Measurements from ENCODE around the gene MAP2K2.
"Not testable (repeated sequence)": the region's sequence is repeated elsewhere in the genome, so short reads cannot be mapped to it uniquely, and the experiment has no call there.

DNA sequence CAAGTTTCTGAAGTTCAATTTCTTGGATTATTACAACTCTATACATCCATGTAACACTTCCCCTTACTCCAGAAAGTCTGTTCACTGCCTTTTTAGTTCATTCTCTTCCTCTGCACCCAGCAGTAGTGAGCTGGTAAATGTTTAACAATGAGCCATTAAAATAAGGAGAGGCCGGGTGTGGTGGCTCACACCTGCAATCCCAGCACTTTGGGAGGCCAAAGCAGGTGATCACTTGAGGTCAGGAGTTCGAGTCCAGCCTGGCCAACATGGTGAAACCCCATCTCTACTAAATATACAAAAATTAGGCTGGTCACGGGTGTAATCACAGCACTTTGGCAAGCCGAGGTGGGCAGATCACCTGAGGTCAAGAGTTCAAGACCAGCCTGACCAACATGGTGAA, 3.4 kb upstream of the MAP2K2 start:
- TF ChIP-seq, protein P1, sequence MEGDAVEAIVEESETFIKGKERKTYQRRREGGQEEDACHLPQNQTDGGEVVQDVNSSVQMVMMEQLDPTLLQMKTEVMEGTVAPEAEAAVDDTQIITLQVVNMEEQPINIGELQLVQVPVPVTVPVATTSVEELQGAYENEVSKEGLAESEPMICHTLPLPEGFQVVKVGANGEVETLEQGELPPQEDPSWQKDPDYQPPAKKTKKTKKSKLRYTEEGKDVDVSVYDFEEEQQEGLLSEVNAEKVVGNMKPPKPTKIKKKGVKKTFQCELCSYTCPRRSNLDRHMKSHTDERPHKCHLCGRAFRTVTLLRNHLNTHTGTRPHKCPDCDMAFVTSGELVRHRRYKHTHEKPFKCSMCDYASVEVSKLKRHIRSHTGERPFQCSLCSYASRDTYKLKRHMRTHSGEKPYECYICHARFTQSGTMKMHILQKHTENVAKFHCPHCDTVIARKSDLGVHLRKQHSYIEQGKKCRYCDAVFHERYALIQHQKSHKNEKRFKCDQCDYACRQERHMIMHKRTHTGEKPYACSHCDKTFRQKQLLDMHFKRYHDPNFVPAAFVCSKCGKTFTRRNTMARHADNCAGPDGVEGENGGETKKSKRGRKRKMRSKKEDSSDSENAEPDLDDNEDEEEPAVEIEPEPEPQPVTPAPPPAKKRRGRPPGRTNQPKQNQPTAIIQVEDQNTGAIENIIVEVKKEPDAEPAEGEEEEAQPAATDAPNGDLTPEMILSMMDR (IDR thresholded peaks at IDR 0.05): not testable (repeated sequence)
- TF ChIP-seq POLR2AphosphoS5 (IDR thresholded peaks at IDR 0.05); POLR2A (IDR thresholded peaks at IDR 0.05); EP300 (IDR thresholded peaks at IDR 0.05; ENCODE audit: low read depth): not testable (repeated sequence)
